Endothelial cell of umbilical vein (primary cell): ENCODE results near the gene CCS. TPM values are rescaled to one million over a fixed set of nuclear protein-coding genes. Genes with fewer than 3 reads are reported as not detected.
A peak's percentile ranks its signal among the peaks of the same experiment; 100 is the strongest.

Experiments
- BruUV-seq: library from RNA; stranded (reverse); fragments of 400-500 nt; replicated peaks from 2 replicates; lab custom pipeline; 2021; lab: Mats Ljungman, UMichigan
- CTCF ChIA-PET: fragments of 300-600, 350-600 bp; sonication (Branson Sonifier 250); formaldehyde crosslinking; loops from one replicate; lab custom pipeline; 2021; ENCODE audit warnings: antibody characterized with exemption, inconsistent platforms; lab: Charles Lee
- POLR2A ChIA-PET: fragments of 300-600, 350-600 bp; sonication (Branson Sonifier 250); formaldehyde crosslinking; loops from one replicate; lab custom pipeline; 2021; ENCODE audit warnings: antibody characterized with exemption, inconsistent platforms; lab: Charles Lee
- DNase-seq: peaks from one replicate; pipeline ENCODE4 v3.0.0-alpha.2; 2011; ENCODE audit warnings: low read depth, low spot score
- FAIRE-seq: peaks from 2 replicates; lab custom pipeline; 2011; peaks lifted over from hg19 to GRCh38; lab: Jason Lieb, UNC
- H2AFZ ChIP-seq: 2 replicates; pipeline ENCODE4 v1.6.0; 2012; ENCODE audit warnings: low read depth, low read length, control low read depth, inconsistent platforms
- H3K27ac ChIP-seq: 2 replicates; pipeline ENCODE4 v1.5.1; 2011; ENCODE audit warnings: low read depth, mild to moderate bottlenecking, control low read depth, low read length, moderate library complexity; ENCODE audit not compliant: insufficient read depth
- H3K27me3 ChIP-seq, 2 experiments: 2 replicates each; pipeline versions ENCODE4 v1.6.0 to v1.6.1; 2011; ENCODE audit warnings: low read length in 2 of 2, mixed read lengths in 1 of 2; ENCODE audit not compliant: control insufficient read depth in 2 of 2, insufficient read depth in 2 of 2
- H3K36me3 ChIP-seq, 2 experiments: 2 replicates in 1 of 2; 3 replicates in 1 of 2; pipeline ENCODE4 v1.5.1; 2011; ENCODE audit warnings: low read length in 2 of 2, mild to moderate bottlenecking in 1 of 2, moderate library complexity in 1 of 2; ENCODE audit not compliant: control insufficient read depth in 2 of 2, insufficient read depth in 2 of 2; ENCODE audit errors: extremely low read depth in 1 of 2
- H3K4me1 ChIP-seq: 3 replicates; pipeline ENCODE4 v1.5.1; 2011; ENCODE audit warnings: mild to moderate bottlenecking, low read length; ENCODE audit not compliant: control insufficient read depth, insufficient read depth; ENCODE audit errors: extremely low read depth
- H3K4me2 ChIP-seq: 2 replicates; pipeline ENCODE4 v1.6.1; 2011; ENCODE audit warnings: low read length, control low read depth, mixed read lengths; ENCODE audit not compliant: insufficient read depth
- H3K4me3 ChIP-seq, 3 experiments: fragments of 200-600 bp in 1 of 3; sonication (generic), shearing (Covaris generic) in 1 of 3; replicated peaks in 1 of 3; 2 replicates each; pipeline ENCODE4 v1.5.1; 2011 to 2016; ENCODE audit warnings: control low read depth in 3 of 3, low read length in 3 of 3, mild to moderate bottlenecking in 2 of 3, inconsistent platforms in 1 of 3, low read depth in 1 of 3, moderate library complexity in 1 of 3; ENCODE audit not compliant: insufficient read depth in 1 of 3
- H3K79me2 ChIP-seq: 2 replicates; pipeline ENCODE4 v1.6.0; 2012; ENCODE audit warnings: low read length, inconsistent platforms; ENCODE audit not compliant: control insufficient read depth, insufficient read depth
- H3K9ac ChIP-seq: replicated peaks from 2 replicates; pipeline ENCODE3; 2011; ENCODE audit warnings: low read length, control low read depth; ENCODE audit not compliant: insufficient read depth; ENCODE audit errors: extremely low read depth
- H3K9me1 ChIP-seq: replicated peaks from 3 replicates; pipeline ENCODE4 v1.6.0; 2011; ENCODE audit warnings: mild to moderate bottlenecking, low read length; ENCODE audit not compliant: control insufficient read depth, insufficient read depth; ENCODE audit errors: extremely low read depth
- H3K9me3 ChIP-seq: replicated peaks from 2 replicates; pipeline ENCODE4 v1.5.1; 2012; ENCODE audit warnings: low read length, inconsistent platforms; ENCODE audit not compliant: control insufficient read depth, insufficient read depth
- H4K20me1 ChIP-seq: replicated peaks from 2 replicates; pipeline ENCODE3; 2011; ENCODE audit warnings: mild to moderate bottlenecking, low read length; ENCODE audit not compliant: control insufficient read depth, insufficient read depth; ENCODE audit errors: extremely low read depth
- EZH2 ChIP-seq: IDR thresholded peaks from 2 replicates; pipeline ENCODE4 v1.6.1; 2012; ENCODE audit warnings: borderline replicate concordance, low read depth, mild to moderate bottlenecking, moderate library complexity, low read length, inconsistent platforms; ENCODE audit not compliant: severe bottlenecking
- FOS ChIP-seq: IDR thresholded peaks from 2 replicates; pipeline ENCODE4 v1.6.1; 2011; ENCODE audit warnings: mild to moderate bottlenecking, low read length, moderate library complexity, borderline replicate concordance; ENCODE audit not compliant: insufficient read depth
- GATA2 ChIP-seq: IDR thresholded peaks from 2 replicates; pipeline ENCODE4 v1.7.0; 2011; ENCODE audit warnings: low read depth, mild to moderate bottlenecking, moderate library complexity, mixed read lengths, low read length; ENCODE audit not compliant: insufficient read length, insufficient read depth
- JUN ChIP-seq: IDR thresholded peaks from 2 replicates; pipeline ENCODE4 v1.6.1; 2011; ENCODE audit warnings: borderline replicate concordance, low read depth; ENCODE audit not compliant: insufficient read length, insufficient read depth
- POLR2A ChIP-seq: IDR thresholded peaks from 2 replicates; pipeline ENCODE4 v1.6.1; 2012; ENCODE audit warnings: low read depth, mild to moderate bottlenecking, control low read depth, low read length
- POLR2AphosphoS5 ChIP-seq: IDR thresholded peaks from 2 replicates; pipeline ENCODE4 v1.6.1; 2012; ENCODE audit warnings: low read depth, mild to moderate bottlenecking, control low read depth, low read length, moderate library complexity; ENCODE audit not compliant: insufficient read depth
- dilution Hi-C: fragments of 300-500 bp; cut with MboI; formaldehyde crosslinking; loops from one replicate; pipeline ENCODE4 v1.15.0; 2019; ENCODE audit warnings: low sequenced_read_pairs; ENCODE audit not compliant: extremely low pct_ligation_motif_present
- intact Hi-C: fragments of 100-400 bp; cut with micrococcal nuclease; formaldehyde crosslinking; loops from one replicate; pipeline ENCODE4 v1.10.0; 2022
- polyA plus RNA-seq, 4 experiments: library from polyadenylated mRNA; depleted of rRNA in 3 of 4; stranded (reverse) in 3 of 4; unstranded in 1 of 4; fragments of >200 nt; gene quantifications; 2 replicates each; pipeline versions ENCODE4 v1.2.1 to v1.2.3, GENCODE V29; 2011 to 2012; ENCODE audit warnings: missing spikeins in 1 of 4
- total RNA-seq: library from RNA; stranded (reverse); gene quantifications from 2 replicates; pipeline ENCODE4 v1.2.3, GENCODE V29; 2021
- TF ChIP-seq, protein P1 (sequence below): IDR thresholded peaks from 2 replicates; pipeline ENCODE4 v1.6.1; 2011; ENCODE audit not compliant: insufficient read depth, insufficient read length
- TF ChIP-seq, protein P2 (sequence below), 2 donors: IDR thresholded peaks; 1 replicate in 1 of 2; 2 replicates in 1 of 2; pipeline ENCODE4 v1.5.1; 2011; ENCODE audit warnings: low read length in 2 of 2, mild to moderate bottlenecking in 2 of 2, moderate library complexity in 2 of 2, control low read depth in 1 of 2, inconsistent platforms in 1 of 2, low read depth in 1 of 2; ENCODE audit not compliant: insufficient read depth in 1 of 2; ENCODE audit errors: extremely low read depth in 1 of 2

The CCS gene
- total and polyA plus RNA-seq, 2 donors (not counting 3 experiments of a cell fraction or from before 2014, with no cell fraction given) = 38.7 to 39.0 TPM

DNA sequence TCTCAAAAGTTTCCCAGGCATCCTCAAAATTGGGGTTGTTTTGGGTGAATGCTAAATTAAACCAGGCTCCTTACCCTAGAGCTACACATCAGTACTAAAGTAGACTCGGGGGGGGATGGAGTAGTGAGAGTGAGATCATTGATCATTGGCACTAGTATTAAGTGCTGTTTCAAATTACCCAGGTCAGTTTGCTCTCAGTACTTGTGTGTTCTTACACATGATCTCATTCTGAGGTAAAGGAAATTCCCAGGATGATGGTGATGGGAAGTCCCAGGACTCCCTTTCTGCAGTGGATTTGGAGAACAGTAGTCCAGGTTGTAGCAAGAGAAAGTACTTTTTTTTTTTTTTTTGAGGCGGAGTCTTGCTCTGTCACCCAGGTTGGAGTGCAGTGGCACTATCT lies 58.0 kb downstream of the CCS start:
- Histone ChIP-seq H4K20me1 (peaks cover 9% of the 10 kb centered on the region), H3K27ac (no peak overlapping the region), H3K9ac (no peak overlapping the region), H3K27me3 (no peaks in the 10 kb centered on the region), H3K4me2 (no peak overlapping the region), H3K79me2 (peaks cover 56% of the 10 kb centered on the region), H3K36me3 (peaks cover 13 to 15% of the 10 kb centered on the region in 2 experiments), H2AFZ (no peak overlapping the region), H3K9me3 (no peaks in the 10 kb centered on the region), H3K9me1 (no peaks in the 10 kb centered on the region), H3K4me3 (no peak overlapping the region), H3K4me1 (no peaks in the 10 kb centered on the region)
- FAIRE-seq (no peak), DNase-seq (no peak)
- ChIA-PET POLR2A (no interaction called here), CTCF (interaction anchor here (0.6 kb wide), 1 partner anchor 9 kb away, joined by 3 read pairs; no protein-coding TSS in a partner anchor)
- dilution Hi-C loops (no loop called here), intact Hi-C loops (loop anchor here (2.0 kb wide), 1 partner anchor 58 kb away; the partner anchor contains the start of genes CCDC87 and CCS)
- TF ChIP-seq FOS (no peak), POLR2A (peak; percentile 26), EZH2 (no peak), GATA2 (no peak), POLR2AphosphoS5 (no peak), JUN (no peak)
- TF ChIP-seq, protein P1, sequence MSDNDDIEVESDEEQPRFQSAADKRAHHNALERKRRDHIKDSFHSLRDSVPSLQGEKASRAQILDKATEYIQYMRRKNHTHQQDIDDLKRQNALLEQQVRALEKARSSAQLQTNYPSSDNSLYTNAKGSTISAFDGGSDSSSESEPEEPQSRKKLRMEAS = no peak
- TF ChIP-seq, protein P2, sequence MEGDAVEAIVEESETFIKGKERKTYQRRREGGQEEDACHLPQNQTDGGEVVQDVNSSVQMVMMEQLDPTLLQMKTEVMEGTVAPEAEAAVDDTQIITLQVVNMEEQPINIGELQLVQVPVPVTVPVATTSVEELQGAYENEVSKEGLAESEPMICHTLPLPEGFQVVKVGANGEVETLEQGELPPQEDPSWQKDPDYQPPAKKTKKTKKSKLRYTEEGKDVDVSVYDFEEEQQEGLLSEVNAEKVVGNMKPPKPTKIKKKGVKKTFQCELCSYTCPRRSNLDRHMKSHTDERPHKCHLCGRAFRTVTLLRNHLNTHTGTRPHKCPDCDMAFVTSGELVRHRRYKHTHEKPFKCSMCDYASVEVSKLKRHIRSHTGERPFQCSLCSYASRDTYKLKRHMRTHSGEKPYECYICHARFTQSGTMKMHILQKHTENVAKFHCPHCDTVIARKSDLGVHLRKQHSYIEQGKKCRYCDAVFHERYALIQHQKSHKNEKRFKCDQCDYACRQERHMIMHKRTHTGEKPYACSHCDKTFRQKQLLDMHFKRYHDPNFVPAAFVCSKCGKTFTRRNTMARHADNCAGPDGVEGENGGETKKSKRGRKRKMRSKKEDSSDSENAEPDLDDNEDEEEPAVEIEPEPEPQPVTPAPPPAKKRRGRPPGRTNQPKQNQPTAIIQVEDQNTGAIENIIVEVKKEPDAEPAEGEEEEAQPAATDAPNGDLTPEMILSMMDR (IDR thresholded peaks at IDR 0.05; ENCODE audit: extremely low read depth in 1 of 2, insufficient read depth in 1 of 2, low read depth in 1 of 2, low read length in 2 of 2) = no peak
- no TSS peak for BruUV-seq
